WTC11 (cell line): ENCODE results near the gene EIF5A. TPM values are rescaled to one million over a fixed set of nuclear protein-coding genes. Genes with fewer than 3 reads are reported as not detected.

ENCODE experiments used
- ATAC-seq: fragments of 200-7000 bp; cut with Tn5 transposase; 2 replicates; pipeline ENCODE4 v1.10.0; 2021; ENCODE audit warnings: mild to moderate bottlenecking, moderate library complexity
- CTCF ChIA-PET: fragments of 300-600 bp; sonication (Branson Sonifier 250); formaldehyde crosslinking; loops from one replicate; lab custom pipeline; 2021; ENCODE audit warnings: antibody characterized with exemption; lab: Charles Lee
- POLR2A ChIA-PET: fragments of 350-600 bp; sonication (Branson Sonifier 250); formaldehyde crosslinking; loops from one replicate; lab custom pipeline; 2021; ENCODE audit warnings: antibody characterized with exemption; lab: Charles Lee
- DNase-seq: peaks from one replicate; pipeline ENCODE4 v3.0.0; 2021; ENCODE audit warnings: low spot score
- H3K27ac Mint-ChIP-seq: 2 replicates; pipeline ENCODE4 v1.8.0; 2021; ENCODE audit warnings: mixed read lengths
- H3K27me3 Mint-ChIP-seq: 2 replicates; pipeline ENCODE4 v1.8.0; 2021; ENCODE audit warnings: low read depth, mild to moderate bottlenecking, moderate library complexity, mixed read lengths
- H3K36me3 Mint-ChIP-seq: 2 replicates; pipeline ENCODE4 v1.8.0; 2021; ENCODE audit warnings: mixed read lengths
- H3K4me1 Mint-ChIP-seq: 2 replicates; pipeline ENCODE4 v1.8.0; 2022; ENCODE audit warnings: mixed read lengths
- H3K4me3 Mint-ChIP-seq: 2 replicates; pipeline ENCODE4 v1.8.0; 2021; ENCODE audit warnings: mild to moderate bottlenecking, moderate library complexity, mixed read lengths
- H3K9me3 Mint-ChIP-seq: 2 replicates; pipeline ENCODE4 v1.8.0; 2021; ENCODE audit warnings: mixed read lengths
- GTF2I ChIP-seq: fragments of 250-450 bp; sonication (Bioruptor Pico); conservative IDR thresholded peaks from 2 replicates; pipeline ENCODE4 v1.4.0; 2021; ENCODE audit warnings: mild to moderate bottlenecking
- KAT7 ChIP-seq: sonication (generic); formaldehyde crosslinking; IDR thresholded peaks from 2 replicates; pipeline ENCODE4 v1.8.1; 2023; ENCODE audit warnings: missing genetic modification reagents, mild to moderate bottlenecking, borderline replicate concordance
- MXD4 ChIP-seq: fragments of 250-450 bp; sonication (Bioruptor Pico); IDR thresholded peaks from 2 replicates; pipeline ENCODE4 v1.8.0; 2021; ENCODE audit warnings: mild to moderate bottlenecking, moderate library complexity, borderline replicate concordance
- MYBL2 ChIP-seq: sonication (generic); formaldehyde crosslinking; IDR thresholded peaks from 2 replicates; pipeline ENCODE4 v1.8.1; 2023; ENCODE audit warnings: mild to moderate bottlenecking, moderate library complexity, missing genetic modification reagents
- NFATC4 ChIP-seq: fragments of 250-450 bp; sonication (Bioruptor Pico); IDR thresholded peaks from 2 replicates; pipeline ENCODE4 v1.9.0; 2021; ENCODE audit warnings: mild to moderate bottlenecking
- NR1H2 ChIP-seq: sonication (generic); formaldehyde crosslinking; IDR thresholded peaks from 2 replicates; pipeline ENCODE4 v1.9.0; 2021; ENCODE audit warnings: mild to moderate bottlenecking, moderate library complexity, missing genetic modification reagents
- NR3C1 ChIP-seq: sonication (generic); formaldehyde crosslinking; conservative IDR thresholded peaks from 2 replicates; pipeline ENCODE4 v1.8.1; 2023; ENCODE audit warnings: low read depth, mild to moderate bottlenecking, missing genetic modification reagents
- OVOL2 ChIP-seq: fragments of 250-450 bp; sonication (Bioruptor Pico); IDR thresholded peaks from 2 replicates; pipeline ENCODE4 v1.9.0; 2021; ENCODE audit warnings: mild to moderate bottlenecking, borderline replicate concordance
- SMAD3 ChIP-seq: sonication (generic); formaldehyde crosslinking; IDR thresholded peaks from 2 replicates; pipeline ENCODE4 v1.8.0; 2022; ENCODE audit warnings: missing genetic modification reagents, mild to moderate bottlenecking, borderline replicate concordance
- SP1 ChIP-seq: sonication (generic); formaldehyde crosslinking; conservative IDR thresholded peaks from 2 replicates; pipeline ENCODE4 v1.8.1; 2022; ENCODE audit warnings: missing genetic modification reagents
- TEAD1 ChIP-seq: sonication (generic); formaldehyde crosslinking; IDR thresholded peaks from 2 replicates; pipeline ENCODE4 v1.8.0; 2022; ENCODE audit warnings: mild to moderate bottlenecking, missing genetic modification reagents
- TEAD4 ChIP-seq: sonication (generic); formaldehyde crosslinking; IDR thresholded peaks from 2 replicates; pipeline ENCODE4 v1.8.0; 2022; ENCODE audit warnings: mild to moderate bottlenecking, missing genetic modification reagents
- ZNF219 ChIP-seq: sonication (generic); formaldehyde crosslinking; IDR thresholded peaks from 2 replicates; pipeline ENCODE4 v1.8.0; 2023; ENCODE audit warnings: missing genetic modification reagents, mild to moderate bottlenecking, borderline replicate concordance
- ZNF232 ChIP-seq: sonication (generic); formaldehyde crosslinking; IDR thresholded peaks from 2 replicates; pipeline ENCODE4 v1.8.0; 2022; ENCODE audit warnings: mild to moderate bottlenecking, missing genetic modification reagents
- ZNF263 ChIP-seq: sonication (generic); formaldehyde crosslinking; IDR thresholded peaks from 2 replicates; pipeline ENCODE4 v1.8.1; 2022; ENCODE audit warnings: low read depth, mild to moderate bottlenecking, moderate library complexity, missing genetic modification reagents
- ZNF396 ChIP-seq: fragments of 250-450 bp; sonication (Bioruptor Pico); IDR thresholded peaks from 2 replicates; pipeline ENCODE4 v1.8.0; 2021; ENCODE audit warnings: mild to moderate bottlenecking, moderate library complexity, borderline replicate concordance
- total RNA-seq: library from RNA; stranded (reverse); gene quantifications from 3 replicates; pipeline ENCODE4 v1.2.3, GENCODE V29; 2021
- TF ChIP-seq, protein P1 (sequence below): sonication (generic); formaldehyde crosslinking; IDR thresholded peaks from 2 replicates; pipeline ENCODE4 v1.8.1; 2023; ENCODE audit warnings: mild to moderate bottlenecking, missing genetic modification reagents
- TF ChIP-seq, protein P2 (sequence below): sonication (generic); formaldehyde crosslinking; IDR thresholded peaks from 2 replicates; pipeline ENCODE4 v1.8.1; 2023; ENCODE audit warnings: mild to moderate bottlenecking, missing genetic modification reagents
- TF ChIP-seq, protein P3 (sequence below): fragments of 250-450 bp; sonication (Bioruptor Pico); conservative IDR thresholded peaks from 2 replicates; pipeline ENCODE4 v1.9.0; 2021; ENCODE audit warnings: mild to moderate bottlenecking
- TF ChIP-seq, protein P4 (sequence below): sonication (generic); formaldehyde crosslinking; IDR thresholded peaks from 2 replicates; pipeline ENCODE4 v1.8.0; 2022; ENCODE audit warnings: mild to moderate bottlenecking, missing genetic modification reagents
- TF ChIP-seq, protein P5 (sequence below): sonication (generic); formaldehyde crosslinking; IDR thresholded peaks from 2 replicates; pipeline ENCODE4 v1.8.0; 2023; ENCODE audit warnings: mild to moderate bottlenecking, missing genetic modification reagents
- TF ChIP-seq, protein P6 (sequence below): fragments of 250-450 bp; sonication (Bioruptor Pico); IDR thresholded peaks from 2 replicates; pipeline ENCODE4 v1.9.0; 2021; ENCODE audit warnings: mild to moderate bottlenecking
- TF ChIP-seq, protein P7 (sequence below): fragments of 250-450 bp; sonication (Bioruptor Pico); IDR thresholded peaks from 2 replicates; pipeline ENCODE4 v1.9.0; 2021; ENCODE audit warnings: mild to moderate bottlenecking, borderline replicate concordance

The EIF5A gene
- total RNA-seq, 1 experiment from 2014 or later: 1,021 TPM

DNA sequence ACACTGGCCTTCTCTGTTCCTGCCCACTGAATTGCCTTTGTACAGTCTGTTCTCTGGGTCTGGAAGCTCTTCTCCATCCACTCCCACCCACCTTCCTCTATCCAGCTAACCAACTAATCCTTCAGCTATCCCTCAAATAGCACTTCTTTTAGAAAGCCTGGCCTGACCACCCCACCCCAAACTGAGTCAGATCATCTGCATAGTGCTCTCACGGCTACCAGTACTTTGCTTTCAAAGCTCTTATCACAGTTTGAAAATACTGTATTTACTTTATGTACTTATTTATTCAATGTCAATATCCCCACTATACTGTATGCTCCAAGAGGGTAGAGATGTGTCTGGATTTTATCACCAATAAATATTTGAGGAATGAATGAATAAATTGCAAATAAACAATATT is 40.6 kb upstream of the EIF5A start:
- ATAC-seq (no peak), DNase-seq (no peak)
- Mint-ChIP-seq H3K4me3 (no peak overlapping the region), H3K27ac (peak overlapping the region; percentile 72), H3K4me1 (peaks cover 23% of the 10 kb centered on the region), H3K27me3 (no peaks in the 10 kb centered on the region; the same call in 1 of the 2 replicates), H3K36me3 (no peaks in the 10 kb centered on the region), H3K9me3 (no peaks in the 10 kb centered on the region)
- ChIA-PET POLR2A (no interaction called here), CTCF (interaction anchor here (1.8 to 4.8 kb wide), 3 partner anchors 13 to 294 kb away, joined by 4 to 23 read pairs (median 14); no protein-coding TSS in a partner anchor)
- TF ChIP-seq ZNF232 (CRISPR knock-in tag) (no peak), MYBL2 (no peak), GTF2I (CRISPR knock-in tag) (no peak), MXD4 (no peak), TEAD1 (CRISPR knock-in tag) (no peak), NFATC4 (CRISPR knock-in tag) (no peak), ZNF219 (CRISPR knock-in tag) (no peak), TEAD4 (CRISPR knock-in tag) (no peak), SP1 (no peak), ZNF263 (CRISPR knock-in tag) (no peak), OVOL2 (no peak), NR1H2 (CRISPR knock-in tag) (no peak), SMAD3 (CRISPR knock-in tag) (no peak), KAT7 (CRISPR knock-in tag) (no peak)
- TF ChIP-seq, protein P1, sequence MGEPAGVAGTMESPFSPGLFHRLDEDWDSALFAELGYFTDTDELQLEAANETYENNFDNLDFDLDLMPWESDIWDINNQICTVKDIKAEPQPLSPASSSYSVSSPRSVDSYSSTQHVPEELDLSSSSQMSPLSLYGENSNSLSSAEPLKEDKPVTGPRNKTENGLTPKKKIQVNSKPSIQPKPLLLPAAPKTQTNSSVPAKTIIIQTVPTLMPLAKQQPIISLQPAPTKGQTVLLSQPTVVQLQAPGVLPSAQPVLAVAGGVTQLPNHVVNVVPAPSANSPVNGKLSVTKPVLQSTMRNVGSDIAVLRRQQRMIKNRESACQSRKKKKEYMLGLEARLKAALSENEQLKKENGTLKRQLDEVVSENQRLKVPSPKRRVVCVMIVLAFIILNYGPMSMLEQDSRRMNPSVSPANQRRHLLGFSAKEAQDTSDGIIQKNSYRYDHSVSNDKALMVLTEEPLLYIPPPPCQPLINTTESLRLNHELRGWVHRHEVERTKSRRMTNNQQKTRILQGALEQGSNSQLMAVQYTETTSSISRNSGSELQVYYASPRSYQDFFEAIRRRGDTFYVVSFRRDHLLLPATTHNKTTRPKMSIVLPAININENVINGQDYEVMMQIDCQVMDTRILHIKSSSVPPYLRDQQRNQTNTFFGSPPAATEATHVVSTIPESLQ (CRISPR knock-in tag): no peak
- TF ChIP-seq, protein P2, sequence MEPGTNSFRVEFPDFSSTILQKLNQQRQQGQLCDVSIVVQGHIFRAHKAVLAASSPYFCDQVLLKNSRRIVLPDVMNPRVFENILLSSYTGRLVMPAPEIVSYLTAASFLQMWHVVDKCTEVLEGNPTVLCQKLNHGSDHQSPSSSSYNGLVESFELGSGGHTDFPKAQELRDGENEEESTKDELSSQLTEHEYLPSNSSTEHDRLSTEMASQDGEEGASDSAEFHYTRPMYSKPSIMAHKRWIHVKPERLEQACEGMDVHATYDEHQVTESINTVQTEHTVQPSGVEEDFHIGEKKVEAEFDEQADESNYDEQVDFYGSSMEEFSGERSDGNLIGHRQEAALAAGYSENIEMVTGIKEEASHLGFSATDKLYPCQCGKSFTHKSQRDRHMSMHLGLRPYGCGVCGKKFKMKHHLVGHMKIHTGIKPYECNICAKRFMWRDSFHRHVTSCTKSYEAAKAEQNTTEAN (CRISPR knock-in tag): no peak
- TF ChIP-seq, protein P3, sequence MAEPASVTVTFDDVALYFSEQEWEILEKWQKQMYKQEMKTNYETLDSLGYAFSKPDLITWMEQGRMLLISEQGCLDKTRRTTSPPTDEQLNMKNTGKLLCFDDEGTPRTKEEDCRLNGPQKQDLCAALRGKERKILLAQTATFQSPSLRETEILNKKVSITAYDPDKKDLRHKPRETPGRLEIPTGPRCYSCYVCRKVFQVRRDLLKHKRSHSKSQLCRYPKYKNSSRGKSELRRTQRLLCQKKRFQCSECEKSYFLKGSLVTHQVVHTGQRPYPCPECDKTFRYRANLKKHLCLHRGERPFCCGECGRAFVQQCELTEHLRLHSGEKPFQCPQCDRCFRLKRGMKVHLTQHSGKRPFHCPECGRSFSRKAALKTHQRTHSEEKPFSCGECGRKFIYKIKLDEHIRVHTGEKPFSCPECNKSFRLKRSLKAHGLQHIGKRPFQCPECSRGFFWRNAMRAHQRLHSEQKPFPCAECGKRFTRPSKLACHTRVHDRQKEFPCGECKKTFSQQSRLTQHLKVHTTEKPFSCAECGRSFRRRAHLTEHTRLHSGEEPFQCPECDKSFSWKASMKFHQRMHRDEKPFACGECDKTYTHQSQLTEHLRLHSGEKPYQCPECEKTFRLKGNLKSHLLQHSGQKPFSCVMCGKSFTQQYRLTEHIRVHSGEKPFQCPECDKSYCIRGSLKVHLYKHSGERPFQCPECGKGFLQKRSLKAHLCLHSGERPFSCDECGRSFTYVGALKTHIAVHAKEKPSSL (CRISPR knock-in tag): no peak
- TF ChIP-seq, protein P4, sequence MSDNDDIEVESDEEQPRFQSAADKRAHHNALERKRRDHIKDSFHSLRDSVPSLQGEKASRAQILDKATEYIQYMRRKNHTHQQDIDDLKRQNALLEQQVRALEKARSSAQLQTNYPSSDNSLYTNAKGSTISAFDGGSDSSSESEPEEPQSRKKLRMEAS (CRISPR knock-in tag): no peak

DNA sequence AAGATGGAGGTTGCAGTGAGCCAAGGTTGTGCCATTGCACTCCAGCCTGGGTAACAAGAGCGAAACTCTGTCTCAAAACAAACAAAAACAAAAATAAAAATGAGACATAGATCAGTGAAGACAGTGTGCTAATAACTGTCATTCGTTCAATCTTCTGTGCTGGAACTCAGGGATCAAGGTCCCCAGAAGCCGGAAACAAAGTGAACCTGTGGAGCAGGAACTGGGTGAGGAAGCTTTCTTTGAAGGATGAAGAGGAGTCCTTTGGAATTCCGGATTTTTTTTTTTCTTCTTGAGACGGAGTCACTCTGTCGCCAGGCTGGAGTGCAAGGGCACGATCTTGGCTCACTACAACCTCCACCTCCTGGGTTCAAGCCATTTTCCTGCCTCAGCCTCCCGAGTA is 28.0 kb upstream of the EIF5A start:
- no peak overlapping the region for H3K4me3 Mint-ChIP-seq
- peaks cover 21% of the 10 kb centered on the region for H3K27me3 Mint-ChIP-seq
- H3K4me1 Mint-ChIP-seq: peaks cover 20% of the 10 kb centered on the region
- DNase-seq: no peak
- CTCF ChIA-PET: interaction anchor here (0.7 to 3.4 kb wide), 9 partner anchors 12 to 408 kb away, joined by 3 to 61 read pairs (median 6); partner anchors contain the start of genes NEURL4 and TP53
- H3K36me3 Mint-ChIP-seq: no peaks in the 10 kb centered on the region
- no peak overlapping the region for H3K27ac Mint-ChIP-seq
- H3K9me3 Mint-ChIP-seq: no peaks in the 10 kb centered on the region
- POLR2A ChIA-PET: interaction anchor here (0.7 to 1.9 kb wide), 3 partner anchors 17 to 57 kb away, joined by 4 to 6 read pairs (median 4); partner anchors contain the start of gene CLDN7
- no peak for ATAC-seq
- TF ChIP-seq, protein P5, sequence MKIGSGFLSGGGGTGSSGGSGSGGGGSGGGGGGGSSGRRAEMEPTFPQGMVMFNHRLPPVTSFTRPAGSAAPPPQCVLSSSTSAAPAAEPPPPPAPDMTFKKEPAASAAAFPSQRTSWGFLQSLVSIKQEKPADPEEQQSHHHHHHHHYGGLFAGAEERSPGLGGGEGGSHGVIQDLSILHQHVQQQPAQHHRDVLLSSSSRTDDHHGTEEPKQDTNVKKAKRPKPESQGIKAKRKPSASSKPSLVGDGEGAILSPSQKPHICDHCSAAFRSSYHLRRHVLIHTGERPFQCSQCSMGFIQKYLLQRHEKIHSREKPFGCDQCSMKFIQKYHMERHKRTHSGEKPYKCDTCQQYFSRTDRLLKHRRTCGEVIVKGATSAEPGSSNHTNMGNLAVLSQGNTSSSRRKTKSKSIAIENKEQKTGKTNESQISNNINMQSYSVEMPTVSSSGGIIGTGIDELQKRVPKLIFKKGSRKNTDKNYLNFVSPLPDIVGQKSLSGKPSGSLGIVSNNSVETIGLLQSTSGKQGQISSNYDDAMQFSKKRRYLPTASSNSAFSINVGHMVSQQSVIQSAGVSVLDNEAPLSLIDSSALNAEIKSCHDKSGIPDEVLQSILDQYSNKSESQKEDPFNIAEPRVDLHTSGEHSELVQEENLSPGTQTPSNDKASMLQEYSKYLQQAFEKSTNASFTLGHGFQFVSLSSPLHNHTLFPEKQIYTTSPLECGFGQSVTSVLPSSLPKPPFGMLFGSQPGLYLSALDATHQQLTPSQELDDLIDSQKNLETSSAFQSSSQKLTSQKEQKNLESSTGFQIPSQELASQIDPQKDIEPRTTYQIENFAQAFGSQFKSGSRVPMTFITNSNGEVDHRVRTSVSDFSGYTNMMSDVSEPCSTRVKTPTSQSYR (CRISPR knock-in tag): no peak
- TF ChIP-seq GTF2I (CRISPR knock-in tag) (no peak), NR3C1 (CRISPR knock-in tag) (no peak), ZNF232 (CRISPR knock-in tag) (no peak), ZNF396 (CRISPR knock-in tag) (no peak)
- TF ChIP-seq, protein P6, sequence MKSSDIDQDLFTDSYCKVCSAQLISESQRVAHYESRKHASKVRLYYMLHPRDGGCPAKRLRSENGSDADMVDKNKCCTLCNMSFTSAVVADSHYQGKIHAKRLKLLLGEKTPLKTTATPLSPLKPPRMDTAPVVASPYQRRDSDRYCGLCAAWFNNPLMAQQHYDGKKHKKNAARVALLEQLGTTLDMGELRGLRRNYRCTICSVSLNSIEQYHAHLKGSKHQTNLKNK (CRISPR knock-in tag): no peak
- TF ChIP-seq, protein P7, sequence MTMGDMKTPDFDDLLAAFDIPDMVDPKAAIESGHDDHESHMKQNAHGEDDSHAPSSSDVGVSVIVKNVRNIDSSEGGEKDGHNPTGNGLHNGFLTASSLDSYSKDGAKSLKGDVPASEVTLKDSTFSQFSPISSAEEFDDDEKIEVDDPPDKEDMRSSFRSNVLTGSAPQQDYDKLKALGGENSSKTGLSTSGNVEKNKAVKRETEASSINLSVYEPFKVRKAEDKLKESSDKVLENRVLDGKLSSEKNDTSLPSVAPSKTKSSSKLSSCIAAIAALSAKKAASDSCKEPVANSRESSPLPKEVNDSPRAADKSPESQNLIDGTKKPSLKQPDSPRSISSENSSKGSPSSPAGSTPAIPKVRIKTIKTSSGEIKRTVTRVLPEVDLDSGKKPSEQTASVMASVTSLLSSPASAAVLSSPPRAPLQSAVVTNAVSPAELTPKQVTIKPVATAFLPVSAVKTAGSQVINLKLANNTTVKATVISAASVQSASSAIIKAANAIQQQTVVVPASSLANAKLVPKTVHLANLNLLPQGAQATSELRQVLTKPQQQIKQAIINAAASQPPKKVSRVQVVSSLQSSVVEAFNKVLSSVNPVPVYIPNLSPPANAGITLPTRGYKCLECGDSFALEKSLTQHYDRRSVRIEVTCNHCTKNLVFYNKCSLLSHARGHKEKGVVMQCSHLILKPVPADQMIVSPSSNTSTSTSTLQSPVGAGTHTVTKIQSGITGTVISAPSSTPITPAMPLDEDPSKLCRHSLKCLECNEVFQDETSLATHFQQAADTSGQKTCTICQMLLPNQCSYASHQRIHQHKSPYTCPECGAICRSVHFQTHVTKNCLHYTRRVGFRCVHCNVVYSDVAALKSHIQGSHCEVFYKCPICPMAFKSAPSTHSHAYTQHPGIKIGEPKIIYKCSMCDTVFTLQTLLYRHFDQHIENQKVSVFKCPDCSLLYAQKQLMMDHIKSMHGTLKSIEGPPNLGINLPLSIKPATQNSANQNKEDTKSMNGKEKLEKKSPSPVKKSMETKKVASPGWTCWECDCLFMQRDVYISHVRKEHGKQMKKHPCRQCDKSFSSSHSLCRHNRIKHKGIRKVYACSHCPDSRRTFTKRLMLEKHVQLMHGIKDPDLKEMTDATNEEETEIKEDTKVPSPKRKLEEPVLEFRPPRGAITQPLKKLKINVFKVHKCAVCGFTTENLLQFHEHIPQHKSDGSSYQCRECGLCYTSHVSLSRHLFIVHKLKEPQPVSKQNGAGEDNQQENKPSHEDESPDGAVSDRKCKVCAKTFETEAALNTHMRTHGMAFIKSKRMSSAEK: no peak
